Skeletal muscle cell (primary cell): ENCODE results near the gene KDELR3.
A peak's percentile ranks its signal among the peaks of the same experiment; 100 is the strongest.
"Not testable (repeated sequence)": the region's sequence is repeated elsewhere in the genome, so short reads cannot be mapped to it uniquely, and the experiment has no call there.

Experiments used
- DNase-seq: peaks from one replicate; pipeline ENCODE4 v3.0.0-alpha.2; 2010; ENCODE audit warnings: low read depth
- H3K4me3 ChIP-seq: 2 replicates; pipeline ENCODE4 v1.5.1; 2011; ENCODE audit warnings: low read depth, mild to moderate bottlenecking, control low read depth, low read length, moderate library complexity

Gene KDELR3

GRCh38 chr22:38454353-38455075 is 13.4 kb upstream of the KDELR3 start:
- peak overlapping the region; percentile 13 for H3K4me3 ChIP-seq

GRCh38 chr22:38455076-38455529 is 12.8 kb upstream of the KDELR3 start, which contains the start of gene KCNJ4:
Gene KCNJ4 (minus strand): TSS chr22:38455199. CDS start chr22:38428132, 27,067 bp downstream.
- peak within 1 kb of the TSS; percentile 39 for H3K4me3 ChIP-seq
- DNase-seq, result no peak

More at GRCh38 chr22:38454353-38455075, 13.4 kb upstream of the KDELR3 start:
- no peak for DNase-seq

GRCh38 chr22:38455530-38456271 is 12.2 kb upstream of the KDELR3 start:
- no peak for DNase-seq
- peak overlapping the region; percentile 39 for H3K4me3 ChIP-seq

- no peak overlapping the region for H3K4me3 ChIP-seq
- DNase-seq, result no peak
These were observed 11.5 kb upstream of the KDELR3 start for GRCh38 chr22:38456272-38456835.

- DNase-seq, result no peak
- no peak overlapping the region for H3K4me3 ChIP-seq
These were observed 10.8 kb upstream of the KDELR3 start for GRCh38 chr22:38456841-38457699.

- no peak overlapping the region for H3K4me3 ChIP-seq
- DNase-seq, result no peak
These were observed 7.5 kb upstream of the KDELR3 start for GRCh38 chr22:38460426-38460840.

- DNase-seq, result no peak
- H3K4me3 ChIP-seq, result peak overlapping the region; percentile 1
These were observed 6.9 kb upstream of the KDELR3 start for GRCh38 chr22:38461057-38461413.

- peak overlapping the region; percentile 1 for H3K4me3 ChIP-seq
These were observed 6.3 kb upstream of the KDELR3 start for GRCh38 chr22:38461414-38462081.

GRCh38 chr22:38462960-38463784 is 4.7 kb upstream of the KDELR3 start:
- no peak for DNase-seq
- H3K4me3 ChIP-seq, result no peak overlapping the region

More at GRCh38 chr22:38461414-38462081, 6.3 kb upstream of the KDELR3 start:
- DNase-seq, result peak; percentile 61

- DNase-seq, result no peak
- no peak overlapping the region for H3K4me3 ChIP-seq
These were observed 2.8 kb upstream of the KDELR3 start for GRCh38 chr22:38464992-38465672.

- no peak for DNase-seq
- no peak overlapping the region for H3K4me3 ChIP-seq
These were observed 2.0 kb upstream of the KDELR3 start for GRCh38 chr22:38465673-38466490.

GRCh38 chr22:38467438-38467903 is 425 bp upstream of the KDELR3 start:
- DNase-seq, result no peak
- peak overlapping the region; percentile 96 for H3K4me3 ChIP-seq

- DNase-seq, result no peak
- peak overlapping the region; percentile 96 for H3K4me3 ChIP-seq
These were observed 778 bp downstream of the KDELR3 start for GRCh38 chr22:38468443-38469305.

GRCh38 chr22:38469306-38469781 is 1.4 kb downstream of the KDELR3 start:
- peak overlapping the region; percentile 96 for H3K4me3 ChIP-seq

GRCh38 chr22:38470179-38470578 is 2.3 kb downstream of the KDELR3 start:
- not testable (repeated sequence) for H3K4me3 ChIP-seq, DNase-seq

More at GRCh38 chr22:38469306-38469781, 1.4 kb downstream of the KDELR3 start:
- no peak for DNase-seq
